Activated CD8-positive, alpha-beta memory T cell treated with anti-CD3 and anti-CD28 coated beads for 4 hours (primary cell): ENCODE measurements around the gene SHROOM3.

Source experiments
- DNase-seq, 2 donors: peaks; one replicate each; pipeline ENCODE4 v3.0.0-alpha.2; 2020; ENCODE audit warnings: low read depth in 2 of 2

The SHROOM3 gene

GRCh38 chr4:76659103-76659490 is 224.1 kb downstream of the SHROOM3 start:
- no peak for DNase-seq

GRCh38 chr4:76663824-76664223 is 228.8 kb downstream of the SHROOM3 start:
- no peak for DNase-seq

GRCh38 chr4:76665153-76665552 is 230.1 kb downstream of the SHROOM3 start:
- no peak for DNase-seq

GRCh38 chr4:76665721-76666120 is 230.7 kb downstream of the SHROOM3 start:
- no peak for DNase-seq

GRCh38 chr4:76666944-76667532 is 232.0 kb downstream of the SHROOM3 start:
- no peak for DNase-seq

- DNase-seq = no peak
Observed at GRCh38 chr4:76670631-76671030, 235.6 kb downstream of the SHROOM3 start.

- DNase-seq = no peak
Observed at GRCh38 chr4:76673362-76673761, 238.3 kb downstream of the SHROOM3 start.

- DNase-seq = no peak
Observed at GRCh38 chr4:76674983-76675382, 240.0 kb downstream of the SHROOM3 start.

GRCh38 chr4:76677571-76678326 is 242.7 kb downstream of the SHROOM3 start:
- DNase-seq = no peak

- no peak for DNase-seq
Observed at GRCh38 chr4:76679691-76680090, 244.7 kb downstream of the SHROOM3 start.

- no peak for DNase-seq
Observed at GRCh38 chr4:76680952-76681351, 245.9 kb downstream of the SHROOM3 start.

GRCh38 chr4:76681996-76682395 is 247.0 kb downstream of the SHROOM3 start:
- DNase-seq = no peak

- no peak for DNase-seq
Observed at GRCh38 chr4:76683144-76683543, 248.1 kb downstream of the SHROOM3 start.

GRCh38 chr4:76687746-76688448 is 252.9 kb downstream of the SHROOM3 start:
- no peak for DNase-seq

- DNase-seq = no peak
Observed at GRCh38 chr4:76688619-76689144, 253.7 kb downstream of the SHROOM3 start.

GRCh38 chr4:76689145-76689817 is 254.3 kb downstream of the SHROOM3 start:
- no peak for DNase-seq

- DNase-seq = no peak
Observed at GRCh38 chr4:76690011-76690905, 255.2 kb downstream of the SHROOM3 start.

- DNase-seq = no peak
Observed at GRCh38 chr4:76690906-76691275, 255.9 kb downstream of the SHROOM3 start.

GRCh38 chr4:76691807-76692582 is 257.0 kb downstream of the SHROOM3 start:
- no peak for DNase-seq

GRCh38 chr4:76692761-76693160 is 257.7 kb downstream of the SHROOM3 start:
- DNase-seq = no peak
